DMS114 treated with DMSO at 0.1 percent for 48 hours (cell line): ENCODE data around the gene HEATR1.
A peak's percentile ranks its signal among the peaks of the same experiment; 100 is the strongest.
"Not testable (repeated sequence)": the region's sequence is repeated elsewhere in the genome, so short reads cannot be mapped to it uniquely, and the experiment has no call there.

ENCODE experiments used
- DNase-seq: peaks from one replicate; lab custom pipeline; 2025; ENCODE audit not compliant: unreplicated experiment; lab: John Stamatoyannopoulos, UW

HEATR1 gene, protein sequence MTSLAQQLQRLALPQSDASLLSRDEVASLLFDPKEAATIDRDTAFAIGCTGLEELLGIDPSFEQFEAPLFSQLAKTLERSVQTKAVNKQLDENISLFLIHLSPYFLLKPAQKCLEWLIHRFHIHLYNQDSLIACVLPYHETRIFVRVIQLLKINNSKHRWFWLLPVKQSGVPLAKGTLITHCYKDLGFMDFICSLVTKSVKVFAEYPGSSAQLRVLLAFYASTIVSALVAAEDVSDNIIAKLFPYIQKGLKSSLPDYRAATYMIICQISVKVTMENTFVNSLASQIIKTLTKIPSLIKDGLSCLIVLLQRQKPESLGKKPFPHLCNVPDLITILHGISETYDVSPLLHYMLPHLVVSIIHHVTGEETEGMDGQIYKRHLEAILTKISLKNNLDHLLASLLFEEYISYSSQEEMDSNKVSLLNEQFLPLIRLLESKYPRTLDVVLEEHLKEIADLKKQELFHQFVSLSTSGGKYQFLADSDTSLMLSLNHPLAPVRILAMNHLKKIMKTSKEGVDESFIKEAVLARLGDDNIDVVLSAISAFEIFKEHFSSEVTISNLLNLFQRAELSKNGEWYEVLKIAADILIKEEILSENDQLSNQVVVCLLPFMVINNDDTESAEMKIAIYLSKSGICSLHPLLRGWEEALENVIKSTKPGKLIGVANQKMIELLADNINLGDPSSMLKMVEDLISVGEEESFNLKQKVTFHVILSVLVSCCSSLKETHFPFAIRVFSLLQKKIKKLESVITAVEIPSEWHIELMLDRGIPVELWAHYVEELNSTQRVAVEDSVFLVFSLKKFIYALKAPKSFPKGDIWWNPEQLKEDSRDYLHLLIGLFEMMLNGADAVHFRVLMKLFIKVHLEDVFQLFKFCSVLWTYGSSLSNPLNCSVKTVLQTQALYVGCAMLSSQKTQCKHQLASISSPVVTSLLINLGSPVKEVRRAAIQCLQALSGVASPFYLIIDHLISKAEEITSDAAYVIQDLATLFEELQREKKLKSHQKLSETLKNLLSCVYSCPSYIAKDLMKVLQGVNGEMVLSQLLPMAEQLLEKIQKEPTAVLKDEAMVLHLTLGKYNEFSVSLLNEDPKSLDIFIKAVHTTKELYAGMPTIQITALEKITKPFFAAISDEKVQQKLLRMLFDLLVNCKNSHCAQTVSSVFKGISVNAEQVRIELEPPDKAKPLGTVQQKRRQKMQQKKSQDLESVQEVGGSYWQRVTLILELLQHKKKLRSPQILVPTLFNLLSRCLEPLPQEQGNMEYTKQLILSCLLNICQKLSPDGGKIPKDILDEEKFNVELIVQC (N-terminal part only)

GRCh38 chr1:236603991-236604904 lies at the start of gene HEATR1:
Gene HEATR1, minus strand, starts transcription at chr1:236604516. Its CDS starts 421 bp downstream, at chr1:236604095.
- peak; percentile 90 for DNase-seq

GRCh38 chr1:236645016-236645680 lies 40.8 kb upstream of the HEATR1 start:
- no peak for DNase-seq

DNA sequence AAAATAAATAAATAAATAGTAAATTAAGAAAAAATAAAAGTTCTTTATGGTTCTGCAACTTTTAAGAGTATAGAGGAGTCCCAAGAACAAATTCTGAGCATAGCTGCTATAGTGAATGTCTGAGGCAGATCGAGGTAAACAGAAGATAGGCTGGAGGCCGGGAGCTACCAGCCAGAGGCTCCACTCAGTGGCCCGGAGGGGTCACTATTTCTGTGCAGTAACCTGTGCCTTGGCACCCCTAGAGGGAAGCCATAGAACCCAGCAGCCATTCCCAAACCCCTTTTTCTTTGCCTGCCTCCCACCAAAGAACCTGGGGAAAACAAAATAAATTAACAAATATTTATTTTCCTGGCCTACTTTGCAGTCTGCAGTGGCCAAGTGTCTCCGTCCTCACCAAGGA lies 38.4 kb upstream of the HEATR1 start:
- DNase-seq = no peak

- DNase-seq = no peak
Measured at GRCh38 chr1:236639686-236640085, 35.4 kb upstream of the HEATR1 start.

- no peak for DNase-seq
Measured at GRCh38 chr1:236638945-236639344, 34.6 kb upstream of the HEATR1 start.

DNA sequence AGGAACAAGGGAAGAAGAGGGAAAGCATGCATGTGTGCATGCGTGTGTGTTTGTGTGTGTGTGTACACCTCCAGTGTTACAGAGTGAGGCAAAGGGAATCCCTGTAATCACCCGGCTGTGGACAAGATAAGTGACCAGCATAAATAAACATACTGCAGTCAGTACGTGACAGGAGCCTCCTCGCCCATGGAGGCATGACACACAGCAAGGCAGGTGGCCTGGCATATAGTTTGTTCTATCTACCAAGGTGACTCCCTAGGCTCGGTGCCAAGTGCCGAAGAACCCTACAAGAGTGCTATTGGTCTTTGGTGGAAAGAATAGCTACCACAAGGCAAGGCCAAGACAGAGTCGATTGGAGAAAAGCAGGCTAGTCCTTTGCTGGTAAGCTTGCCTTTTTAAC lies 31.7 kb upstream of the HEATR1 start:
- no peak for DNase-seq

GRCh38 chr1:236627727-236628408 lies 23.6 kb upstream of the HEATR1 start:
- no peak for DNase-seq

DNA sequence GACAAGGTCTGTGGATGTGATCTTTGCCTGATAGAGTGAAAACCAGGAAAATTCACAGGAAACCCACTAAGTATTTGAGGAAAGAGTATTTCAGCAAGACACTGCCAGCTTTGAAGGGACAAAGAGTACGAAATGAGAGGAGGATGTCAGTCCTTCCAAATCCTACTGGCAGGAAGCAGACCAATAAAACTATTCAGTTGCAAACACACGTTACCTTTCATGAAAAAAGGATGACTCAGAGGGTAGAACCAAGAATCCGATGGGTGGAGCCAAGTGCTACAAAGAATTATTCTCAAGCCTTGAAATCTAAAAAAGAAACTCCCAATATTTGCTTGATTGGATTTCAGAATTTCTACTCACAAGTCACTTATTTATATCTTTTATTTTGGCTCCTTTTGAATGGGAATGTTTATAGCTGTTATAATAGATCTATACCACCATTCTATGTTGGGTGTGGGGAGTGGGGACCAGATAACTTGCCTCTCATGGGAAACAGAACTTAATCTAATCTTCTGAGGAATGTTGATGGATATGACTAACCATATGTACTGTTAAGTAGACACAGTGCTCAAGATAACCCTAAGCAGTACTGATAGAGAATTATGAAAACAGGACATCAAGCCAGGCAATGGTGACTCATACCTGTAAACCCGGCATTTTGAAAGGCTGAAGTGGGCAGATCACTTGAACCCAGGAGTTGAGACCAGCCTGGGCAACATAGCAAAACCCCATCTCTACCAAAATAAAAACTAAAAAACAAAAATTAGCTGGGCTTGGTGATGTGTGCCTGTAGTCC lies 19.3 kb upstream of the HEATR1 start:
- DNase-seq = no peak

DNA sequence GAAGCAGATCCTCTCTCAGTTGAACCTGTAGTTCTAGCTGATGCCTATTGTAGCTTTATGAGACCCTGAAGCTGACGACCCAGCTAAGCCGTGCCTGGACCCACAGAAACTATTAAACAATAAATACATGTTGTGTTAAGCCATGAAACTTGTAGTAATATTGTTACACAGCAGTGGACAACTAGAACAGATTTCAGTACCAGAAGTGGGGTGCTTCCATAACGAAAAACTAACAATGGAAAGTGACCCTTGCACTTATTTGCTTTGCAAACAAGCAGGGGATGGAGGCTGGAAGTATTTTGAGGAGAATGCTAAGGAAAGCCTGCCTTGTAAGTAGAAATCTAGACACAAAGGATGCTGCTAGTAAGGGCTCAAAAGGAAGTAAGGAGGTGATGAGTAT lies 18.1 kb upstream of the HEATR1 start:
- no peak for DNase-seq

- DNase-seq = no peak
Measured at GRCh38 chr1:236619398-236619797, 15.1 kb upstream of the HEATR1 start.

DNA sequence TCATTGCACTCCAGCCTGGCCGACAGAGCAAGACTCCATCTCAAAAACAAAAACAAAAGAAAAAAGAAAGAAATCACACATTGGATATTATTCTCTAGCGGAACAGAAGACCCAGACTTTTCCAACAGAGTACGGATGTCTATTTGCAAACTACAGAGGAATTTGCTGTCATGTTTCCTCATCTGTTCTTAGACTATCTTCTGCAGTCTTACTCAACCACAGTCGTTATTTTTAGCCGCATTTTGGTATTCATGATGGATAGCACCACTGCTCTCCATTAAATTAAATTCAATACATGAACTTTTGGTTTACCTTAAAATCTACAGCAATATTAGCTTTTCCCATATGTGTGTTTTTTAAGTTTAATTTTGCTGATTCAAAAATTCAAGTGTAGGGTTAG lies 14.2 kb upstream of the HEATR1 start:
- no peak for DNase-seq

- DNase-seq = no peak
Measured at GRCh38 chr1:236615399-236616148, 11.3 kb upstream of the HEATR1 start.

- no peak for DNase-seq
Measured at GRCh38 chr1:236612349-236612748, 8.0 kb upstream of the HEATR1 start.

GRCh38 chr1:236608930-236609726 lies 4.8 kb upstream of the HEATR1 start:
- peak; percentile 43 for DNase-seq

GRCh38 chr1:236607597-236607996 lies 3.3 kb upstream of the HEATR1 start:
- not testable (repeated sequence) for DNase-seq

GRCh38 chr1:236604905-236605806 lies 840 bp upstream of the HEATR1 start:
- no peak for DNase-seq
